ENCODE results near the gene MDM4. TPM values are rescaled to one million over a fixed set of nuclear protein-coding genes. Genes with fewer than 3 reads are reported as not detected.

MDM4 gene
- total and polyA plus RNA-seq, 8 donors, result 13.5 to 53.0 (median 35.9) TPM

DNA sequence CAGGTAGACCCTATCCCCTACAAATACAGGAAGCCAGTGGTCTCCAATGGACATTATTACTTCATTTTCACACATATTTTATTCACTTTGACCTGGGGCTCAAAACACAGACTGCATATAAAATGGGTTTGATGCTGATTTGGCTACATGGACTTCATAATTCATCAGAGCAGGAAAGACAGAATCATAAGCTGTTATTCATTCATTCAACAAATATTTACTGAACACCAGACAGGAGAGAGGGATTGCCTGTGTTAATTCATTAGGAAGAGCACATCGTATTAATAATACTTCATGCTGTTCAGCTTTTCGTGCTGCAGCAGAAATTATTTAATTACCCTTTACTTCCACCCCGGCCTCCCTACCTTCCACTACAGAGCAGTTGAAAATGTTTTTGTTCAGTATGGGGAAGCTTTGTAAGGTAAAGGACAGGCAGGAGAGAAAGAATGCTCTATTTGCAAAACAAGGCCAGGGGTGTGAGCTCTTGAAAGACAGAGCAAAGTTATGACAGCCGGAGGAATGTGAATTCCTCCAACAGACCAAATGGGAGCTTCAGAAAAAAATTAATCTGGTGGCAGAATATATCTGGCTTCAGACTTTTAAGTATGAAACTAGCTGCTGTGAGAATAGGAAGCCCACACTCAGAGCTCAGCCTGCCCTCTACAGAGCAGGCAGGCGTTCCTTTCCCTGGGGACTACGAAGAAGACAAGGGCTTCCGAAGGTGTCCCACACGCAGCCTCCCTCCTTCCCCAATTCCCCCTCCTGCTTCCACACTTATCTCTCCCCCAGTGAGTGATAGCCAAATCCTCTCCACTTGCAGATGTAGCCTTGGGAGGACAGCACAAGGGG lies 58.0 kb downstream of the MDM4 start:
- intact Hi-C loops (cut with DNase I), result no loop called here
- no peak for ATAC-seq
- TF ChIP-seq, protein P1, sequence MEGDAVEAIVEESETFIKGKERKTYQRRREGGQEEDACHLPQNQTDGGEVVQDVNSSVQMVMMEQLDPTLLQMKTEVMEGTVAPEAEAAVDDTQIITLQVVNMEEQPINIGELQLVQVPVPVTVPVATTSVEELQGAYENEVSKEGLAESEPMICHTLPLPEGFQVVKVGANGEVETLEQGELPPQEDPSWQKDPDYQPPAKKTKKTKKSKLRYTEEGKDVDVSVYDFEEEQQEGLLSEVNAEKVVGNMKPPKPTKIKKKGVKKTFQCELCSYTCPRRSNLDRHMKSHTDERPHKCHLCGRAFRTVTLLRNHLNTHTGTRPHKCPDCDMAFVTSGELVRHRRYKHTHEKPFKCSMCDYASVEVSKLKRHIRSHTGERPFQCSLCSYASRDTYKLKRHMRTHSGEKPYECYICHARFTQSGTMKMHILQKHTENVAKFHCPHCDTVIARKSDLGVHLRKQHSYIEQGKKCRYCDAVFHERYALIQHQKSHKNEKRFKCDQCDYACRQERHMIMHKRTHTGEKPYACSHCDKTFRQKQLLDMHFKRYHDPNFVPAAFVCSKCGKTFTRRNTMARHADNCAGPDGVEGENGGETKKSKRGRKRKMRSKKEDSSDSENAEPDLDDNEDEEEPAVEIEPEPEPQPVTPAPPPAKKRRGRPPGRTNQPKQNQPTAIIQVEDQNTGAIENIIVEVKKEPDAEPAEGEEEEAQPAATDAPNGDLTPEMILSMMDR (IDR thresholded peaks at IDR 0.05), result no peak
- WGBS, 2 donors, result 75 to 78% methylated on average over 8 of the region's 8 CpGs
- Histone ChIP-seq H3K4me3 (no peak overlapping the region), H3K4me1 (no peaks in the 10 kb centered on the region), H3K27me3 (no peaks in the 10 kb centered on the region), H3K36me3 (no peaks in the 10 kb centered on the region), H3K9me3 (no peaks in the 10 kb centered on the region), H3K27ac (no peak overlapping the region)
- DNase-seq, result no peak
- no peak for FAIRE-seq

DNA sequence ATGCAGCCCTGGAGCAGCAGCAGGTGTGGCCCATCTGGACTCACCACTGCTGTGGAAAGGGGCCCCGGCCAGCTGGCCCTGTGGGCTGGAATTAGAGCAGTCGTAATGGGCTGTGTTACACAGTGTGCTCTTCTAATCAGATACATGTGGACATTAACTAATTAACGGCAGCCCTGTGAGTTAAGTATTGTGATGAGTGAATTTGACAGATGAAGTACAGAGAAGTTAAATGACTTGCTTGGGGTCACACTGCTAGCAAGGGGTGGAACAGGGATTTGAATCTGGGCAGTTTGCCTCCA lies 58.6 kb downstream of the MDM4 start:
- H3K27ac ChIP-seq, result no peak overlapping the region
- 62 to 74% methylated on average over 3 of the region's 3 CpGs for WGBS, 2 donors
- no peak overlapping the region for H3K4me3 ChIP-seq
- FAIRE-seq, result no peak
- H3K27me3 ChIP-seq, result no peaks in the 10 kb centered on the region
- no peaks in the 10 kb centered on the region for H3K36me3 ChIP-seq
- no peaks in the 10 kb centered on the region for H3K4me1 ChIP-seq
- intact Hi-C loops (cut with DNase I), result no loop called here
- ATAC-seq, result no peak
- no peak for DNase-seq
- TF ChIP-seq, protein P1 (IDR thresholded peaks at IDR 0.05), result no peak
- H3K9me3 ChIP-seq, result no peaks in the 10 kb centered on the region

DNA sequence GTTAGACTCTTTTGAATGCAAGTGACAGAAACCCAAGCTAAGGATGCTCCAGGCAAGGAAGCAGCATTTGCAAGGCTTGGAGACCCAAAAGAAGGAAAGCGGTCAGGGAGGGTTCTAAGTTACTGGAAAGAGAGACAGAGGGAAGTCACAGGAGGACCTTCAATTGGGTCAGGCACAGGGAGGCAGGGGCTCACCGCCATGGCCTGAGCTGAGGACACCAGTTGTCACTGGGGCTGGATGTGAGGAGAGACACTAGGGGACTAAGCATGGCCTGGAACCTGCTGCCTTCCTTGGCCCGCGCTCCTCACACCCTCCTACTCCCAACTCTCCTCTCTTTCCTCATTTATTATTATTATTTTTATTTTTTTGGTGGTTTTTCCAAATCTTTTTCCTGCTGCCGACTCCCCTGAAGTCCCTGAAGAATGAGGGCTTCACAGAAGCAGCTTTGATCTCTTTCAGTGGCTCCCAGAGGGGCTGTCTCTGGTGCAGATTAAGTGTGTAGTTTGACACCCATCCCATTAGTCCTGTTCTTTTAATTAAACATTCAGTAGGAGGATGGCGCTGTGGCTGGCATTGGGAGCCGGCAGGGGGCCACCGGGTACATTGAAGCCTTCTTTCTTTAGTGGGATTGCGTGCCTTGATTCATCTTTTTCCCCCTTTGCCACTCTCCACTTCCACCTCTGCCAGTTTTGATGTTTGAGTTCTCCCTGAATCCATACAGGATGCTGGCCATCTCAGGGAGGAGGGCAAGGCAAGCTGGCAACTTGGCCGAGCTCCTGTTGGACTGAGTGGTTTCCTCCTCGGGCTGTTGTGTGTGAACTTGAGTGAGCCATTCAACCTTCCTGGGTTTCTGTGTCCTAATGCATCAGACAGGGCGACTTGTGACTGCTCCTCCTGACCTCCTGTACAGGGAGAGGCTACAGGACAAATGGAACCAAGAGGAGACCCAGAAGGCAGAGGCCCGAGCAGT lies 59.3 kb downstream of the MDM4 start:
- H3K9me3 ChIP-seq, result no peaks in the 10 kb centered on the region
- H3K4me1 ChIP-seq, result no peaks in the 10 kb centered on the region
- no peak for ATAC-seq
- no peak for FAIRE-seq
- H3K27me3 ChIP-seq, result no peaks in the 10 kb centered on the region
- 85 to 86% methylated on average over 13 of the region's 13 CpGs for WGBS, 2 donors
- TF ChIP-seq, protein P1 (IDR thresholded peaks at IDR 0.05), result no peak
- H3K4me3 ChIP-seq, result no peak overlapping the region
- no peak for DNase-seq
- no peaks in the 10 kb centered on the region for H3K36me3 ChIP-seq
- intact Hi-C loops (cut with DNase I), result no loop called here
- no peak overlapping the region for H3K27ac ChIP-seq

DNA sequence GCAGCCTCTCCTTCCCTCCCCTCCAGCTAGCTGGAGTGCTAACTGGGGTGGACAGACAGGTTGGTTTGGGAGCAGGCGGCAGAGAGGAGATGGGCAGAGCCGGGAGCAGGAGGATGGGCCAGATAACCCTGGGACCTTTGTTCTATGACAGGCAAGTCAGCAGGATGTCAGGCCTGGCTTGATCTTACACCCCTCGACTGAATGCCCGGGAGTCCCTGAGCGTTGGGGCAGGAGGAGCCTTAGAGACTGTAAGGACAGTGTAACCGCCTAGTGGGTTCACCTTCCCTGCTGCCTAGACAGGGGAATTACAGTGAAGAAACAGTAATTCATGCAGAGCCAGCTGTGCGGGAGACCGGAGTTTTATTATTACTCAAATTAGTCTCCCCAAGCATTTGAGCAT lies 60.2 kb downstream of the MDM4 start:
- 89 to 90% methylated on average over 8 of the region's 8 CpGs for WGBS, 2 donors
- Histone ChIP-seq H3K27ac (no peak overlapping the region), H3K27me3 (no peaks in the 10 kb centered on the region), H3K9me3 (no peaks in the 10 kb centered on the region), H3K36me3 (no peaks in the 10 kb centered on the region), H3K4me3 (no peak overlapping the region), H3K4me1 (no peaks in the 10 kb centered on the region)
- ATAC-seq, result no peak
- DNase-seq, result no peak
- TF ChIP-seq, protein P1 (IDR thresholded peaks at IDR 0.05), result no peak
- intact Hi-C loops (cut with DNase I), result no loop called here
- no peak for FAIRE-seq
